ENCODE results near the gene NR1H4.

Gene NR1H4

GRCh38 chr12:100573292-100574186, 99.9 kb downstream of the NR1H4 start, which contains the start of gene GAS2L3 (continued):
- TF ChIP-seq, protein P1, sequence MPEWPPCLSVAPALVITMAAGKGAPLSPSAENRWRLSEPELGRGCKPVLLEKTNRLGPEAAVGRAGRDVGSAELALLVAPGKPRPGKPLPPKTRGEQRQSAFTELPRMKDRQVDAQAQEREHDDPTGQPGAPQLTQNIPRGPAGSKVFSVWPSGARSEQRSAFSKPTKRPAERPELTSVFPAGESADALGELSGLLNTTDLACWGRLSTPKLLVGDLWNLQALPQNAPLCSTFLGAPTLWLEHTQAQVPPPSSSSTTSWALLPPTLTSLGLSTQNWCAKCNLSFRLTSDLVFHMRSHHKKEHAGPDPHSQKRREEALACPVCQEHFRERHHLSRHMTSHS (tag by site-specific recombination; IDR thresholded peaks at IDR 0.05), result no peak

GRCh38 chr12:100574187-100575074, 100.8 kb downstream of the NR1H4 start:
- Histone ChIP-seq H3K27ac (ENCODE audit: extremely low read depth, low read depth, low read length) (peak overlapping the region; percentile 46; the same call in 1 of the 2 replicates), H3K36me3 (ENCODE audit: control insufficient read depth in 2 of 2, insufficient read depth in 1 of 2, low read length in 2 of 2) (peaks cover 0 to 8% of the 10 kb centered on the region in 2 experiments; a peak in 2 of 3 replicates), H3K4me3 (ENCODE audit: low read depth, low read length) (peak overlapping the region; percentile 89), H3K4me1 (ENCODE audit: control insufficient read depth, insufficient read depth, low read length) (peaks cover 15% of the 10 kb centered on the region; the same call in 1 of the 2 replicates), H3K9me3 (ENCODE audit: control insufficient read depth, insufficient read depth, low read depth, low read length) (no peaks in the 10 kb centered on the region)
- POLR2A ChIA-PET, result no interaction called here
- CTCF ChIA-PET, result interaction anchor here (0.6 to 3.0 kb wide), 2 partner anchors 20 to 758 kb away, joined by 3 to 13 read pairs; no protein-coding TSS in a partner anchor
- no peak for TF ChIP-seq ZNF76 (tag by site-specific recombination; IDR thresholded peaks at IDR 0.05; ENCODE audit: borderline replicate concordance, low read depth)
- TF ChIP-seq ZBTB11 (tag by site-specific recombination; conservative IDR thresholded peaks at IDR 0.05; ENCODE audit: low read depth), result 0 out of 2 replicates have a peak, but pooled peaks have one; percentile 18
- peak; percentile 29 for TF ChIP-seq ZNF335 (tag by site-specific recombination; conservative IDR thresholded peaks at IDR 0.05)
- no peak for TF ChIP-seq ZNF596 (tag by site-specific recombination; IDR thresholded peaks at IDR 0.05)
- TF ChIP-seq ZBTB7A (tag by site-specific recombination; IDR thresholded peaks at IDR 0.05; ENCODE audit: low read depth), result no peak
- TF ChIP-seq ZFHX2 (tag by site-specific recombination; conservative IDR thresholded peaks at IDR 0.05), result peak; percentile 87
- TF ChIP-seq SETDB1 (IDR thresholded peaks at IDR 0.05; ENCODE audit: insufficient read length, low read length), result no peak
- TF ChIP-seq ZNF692 (tag by site-specific recombination; IDR thresholded peaks at IDR 0.05), result no peak
- TF ChIP-seq EGR2 (tag by site-specific recombination; IDR thresholded peaks at IDR 0.05; ENCODE audit: low read depth), result peak; percentile 83
- TF ChIP-seq ZNF561 (tag by site-specific recombination; IDR thresholded peaks at IDR 0.05; ENCODE audit: borderline replicate concordance), result no peak
- peak; percentile 43; the same call in 1 of the 2 replicates for TF ChIP-seq ZNF341 (tag by site-specific recombination; IDR thresholded peaks at IDR 0.05; ENCODE audit: low read depth)
- TF ChIP-seq, protein P2, sequence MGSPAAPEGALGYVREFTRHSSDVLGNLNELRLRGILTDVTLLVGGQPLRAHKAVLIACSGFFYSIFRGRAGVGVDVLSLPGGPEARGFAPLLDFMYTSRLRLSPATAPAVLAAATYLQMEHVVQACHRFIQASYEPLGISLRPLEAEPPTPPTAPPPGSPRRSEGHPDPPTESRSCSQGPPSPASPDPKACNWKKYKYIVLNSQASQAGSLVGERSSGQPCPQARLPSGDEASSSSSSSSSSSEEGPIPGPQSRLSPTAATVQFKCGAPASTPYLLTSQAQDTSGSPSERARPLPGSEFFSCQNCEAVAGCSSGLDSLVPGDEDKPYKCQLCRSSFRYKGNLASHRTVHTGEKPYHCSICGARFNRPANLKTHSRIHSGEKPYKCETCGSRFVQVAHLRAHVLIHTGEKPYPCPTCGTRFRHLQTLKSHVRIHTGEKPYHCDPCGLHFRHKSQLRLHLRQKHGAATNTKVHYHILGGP (tag by site-specific recombination; IDR thresholded peaks at IDR 0.05), result no peak
- TF ChIP-seq ZNF146 (tag by site-specific recombination; IDR thresholded peaks at IDR 0.05), result no peak
- no peak for TF ChIP-seq ZNF514 (tag by site-specific recombination; IDR thresholded peaks at IDR 0.05)
- no peak for TF ChIP-seq BCL11B (tag by site-specific recombination; IDR thresholded peaks at IDR 0.05; ENCODE audit: low read depth)
- no peak for TF ChIP-seq ZNF24 (tag by site-specific recombination; IDR thresholded peaks at IDR 0.05)
- TF ChIP-seq ZNF529 (tag by site-specific recombination; IDR thresholded peaks at IDR 0.05; ENCODE audit: insufficient replicate concordance), result no peak
- peak; percentile 25 for TF ChIP-seq SP3 (tag by site-specific recombination; IDR thresholded peaks at IDR 0.05)
- no peak for TF ChIP-seq ZNF155 (tag by site-specific recombination; IDR thresholded peaks at IDR 0.05)
- no peak for TF ChIP-seq ZNF677 (tag by site-specific recombination; IDR thresholded peaks at IDR 0.05)
- TF ChIP-seq HOXA7 (CRISPR knock-in tag; IDR thresholded peaks at IDR 0.05; ENCODE audit: borderline replicate concordance), result no peak
- TF ChIP-seq ZNF138 (tag by site-specific recombination; IDR thresholded peaks at IDR 0.05; ENCODE audit: borderline replicate concordance), result no peak
- no peak for TF ChIP-seq ZSCAN18 (tag by site-specific recombination; IDR thresholded peaks at IDR 0.05)
- TF ChIP-seq SP7 (tag by site-specific recombination; IDR thresholded peaks at IDR 0.05), result peak; percentile 67; the same call in 1 of the 2 replicates

Measured in HEK293 (cell line).